GM19025 (cell line): ENCODE data around the gene P2RY8.
"Not testable (repeated sequence)": the region's sequence is repeated elsewhere in the genome, so short reads cannot be mapped to it uniquely, and the experiment has no call there.

Experiments used
- ATAC-seq: cut with Tn5 transposase; IDR thresholded peaks from one replicate; pipeline ENCODE4 v1.9.1; 2021; ENCODE audit warnings: mild to moderate bottlenecking, low read depth, moderate library complexity; ENCODE audit not compliant: unreplicated experiment

Gene P2RY8

GRCh38 chrX:1537031-1537715 is at the start of gene P2RY8:
P2RY8 (minus strand) TSS chrX:1537185; CDS start chrX:1466558, 70,627 bp downstream.
- ATAC-seq = peak; percentile 52

GRCh38 chrX:1584237-1585011 is 47.4 kb upstream of the P2RY8 start:
- no peak for ATAC-seq

- ATAC-seq = peak; percentile 89
These were observed 45.9 kb upstream of the P2RY8 start for GRCh38 chrX:1582686-1583437.

GRCh38 chrX:1581132-1581531 is 44.1 kb upstream of the P2RY8 start:
- ATAC-seq = no peak

- ATAC-seq = no peak
These were observed 41.7 kb upstream of the P2RY8 start for GRCh38 chrX:1578511-1579173.

GRCh38 chrX:1577845-1578244 is 40.9 kb upstream of the P2RY8 start:
- ATAC-seq = no peak

- no peak for ATAC-seq
These were observed 39.4 kb upstream of the P2RY8 start for GRCh38 chrX:1576201-1576992.

GRCh38 chrX:1574181-1574580 is 37.2 kb upstream of the P2RY8 start:
- ATAC-seq = not testable (repeated sequence)

GRCh38 chrX:1564750-1565683 is 28.0 kb upstream of the P2RY8 start:
- ATAC-seq = no peak

GRCh38 chrX:1564077-1564476 is 27.1 kb upstream of the P2RY8 start:
- not testable (repeated sequence) for ATAC-seq

GRCh38 chrX:1561164-1561563 is 24.2 kb upstream of the P2RY8 start:
- ATAC-seq = no peak

- no peak for ATAC-seq
These were observed 21.9 kb upstream of the P2RY8 start for GRCh38 chrX:1558761-1559468.

- not testable (repeated sequence) for ATAC-seq
These were observed 20.5 kb upstream of the P2RY8 start for GRCh38 chrX:1557442-1557841.

- no peak for ATAC-seq
These were observed 18.4 kb upstream of the P2RY8 start for GRCh38 chrX:1555370-1555769.

GRCh38 chrX:1554469-1555210 is 17.7 kb upstream of the P2RY8 start:
- ATAC-seq = no peak

- ATAC-seq = no peak
These were observed 15.1 kb upstream of the P2RY8 start for GRCh38 chrX:1551959-1552546.

- no peak for ATAC-seq
These were observed 9.8 kb upstream of the P2RY8 start for GRCh38 chrX:1546691-1547251.
